Measurements from ENCODE around the gene PKN1. TPM values are rescaled to one million over a fixed set of nuclear protein-coding genes. Genes with fewer than 3 reads are reported as not detected.

Gene PKN1
- total RNA-seq, 2 experiments from 2014 or later = 244 to 265 TPM

DNA sequence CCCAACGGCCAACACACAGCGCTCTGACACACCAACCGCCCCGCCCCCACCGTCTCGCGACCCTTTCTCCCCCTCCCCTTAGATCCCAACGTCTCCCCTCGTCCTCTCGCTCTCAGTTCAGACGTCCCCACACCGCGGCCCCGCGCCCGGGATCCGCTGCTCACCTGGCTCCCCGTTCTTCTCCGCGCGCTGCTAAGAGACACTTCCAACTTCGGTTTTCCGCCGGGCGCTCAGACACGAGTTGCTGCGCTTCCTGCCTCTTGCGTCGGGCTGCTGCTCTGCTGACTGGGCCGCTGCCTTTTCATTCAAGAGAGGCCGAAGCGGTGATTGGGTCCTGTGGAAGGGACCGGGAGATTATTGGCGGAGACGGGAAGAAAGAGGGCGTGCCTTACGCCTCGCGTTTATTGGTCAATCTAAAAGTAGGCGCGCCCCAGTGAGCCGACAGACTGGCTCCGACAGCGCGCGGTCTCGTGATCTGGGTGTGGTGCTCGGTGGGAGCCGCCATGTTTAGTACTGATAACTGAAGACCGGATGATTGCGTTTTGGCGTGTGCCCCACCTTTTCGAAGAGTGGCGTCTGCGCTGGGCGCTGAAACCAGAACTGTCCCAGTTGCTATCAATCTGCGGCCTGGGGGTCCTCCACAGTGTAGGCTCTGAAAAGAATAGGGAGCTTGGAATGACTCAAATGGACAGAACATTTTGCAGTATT is 13.8 kb upstream of the PKN1 start, which contains the start of gene DDX39A:
DDX39A (minus strand) TSS at position 236 of the 708 bp plus-strand sequence. CDS start 6,121 bp downstream, outside the sequence.
- POLR2A ChIA-PET = interaction anchor here (0.8 to 3.6 kb wide), 10 partner anchors 10 to 283 kb away, joined by 3 to 32 read pairs (median 4); partner anchors contain the start of genes ADGRE5 and ASF1B
- ATAC-seq (ENCODE audit: low read depth) (peak; percentile 94), DNase-seq (peak; percentile 90)
- Mint-ChIP-seq H3K4me3 (peak within 1 kb of the TSS; percentile 97), H3K9me3 (peaks cover 1% of the 10 kb centered on the region), H3K36me3 (peaks cover 20% of the 10 kb centered on the region), H3K27ac (peak within 1 kb of the TSS; percentile 99), H3K4me1 (peaks cover 30% of the 10 kb centered on the region), H3K27me3 (no peaks in the 10 kb centered on the region)

DNA sequence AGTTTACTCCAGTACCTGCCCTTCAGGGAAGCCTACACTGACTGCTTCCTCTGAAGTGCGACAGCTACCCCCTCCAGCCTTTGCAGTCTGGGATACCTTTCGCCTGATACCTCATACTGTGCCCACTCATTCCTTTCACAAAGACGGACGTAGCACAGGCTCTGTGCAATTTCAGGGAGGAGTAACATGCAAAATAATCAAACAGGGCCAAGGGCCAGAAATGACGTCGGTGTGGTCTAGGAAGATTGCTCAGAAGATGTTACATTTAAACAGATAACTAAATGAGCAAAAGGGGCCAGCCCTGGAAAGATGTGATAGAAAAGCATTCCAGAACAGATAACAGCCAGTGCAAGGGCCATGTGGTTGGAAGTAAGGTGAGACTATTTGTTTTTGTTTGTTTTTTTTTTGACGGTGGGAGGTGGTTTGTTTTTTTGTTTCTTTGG is 7.4 kb upstream of the PKN1 start:
- peaks cover 5% of the 10 kb centered on the region for H3K27me3 Mint-ChIP-seq
- no peak overlapping the region for H3K4me3 Mint-ChIP-seq
- H3K36me3 Mint-ChIP-seq = no peaks in the 10 kb centered on the region
- no peak for DNase-seq
- peaks cover 3% of the 10 kb centered on the region for H3K4me1 Mint-ChIP-seq
- no peak for ATAC-seq (ENCODE audit: low read depth)
- POLR2A ChIA-PET = interaction anchor here (1.6 kb wide), 1 partner anchor 289 kb away, joined by 7 read pairs; the partner anchor contains the start of gene ASF1B
- no peaks in the 10 kb centered on the region for H3K9me3 Mint-ChIP-seq
- H3K27ac Mint-ChIP-seq = no peak overlapping the region

DNA sequence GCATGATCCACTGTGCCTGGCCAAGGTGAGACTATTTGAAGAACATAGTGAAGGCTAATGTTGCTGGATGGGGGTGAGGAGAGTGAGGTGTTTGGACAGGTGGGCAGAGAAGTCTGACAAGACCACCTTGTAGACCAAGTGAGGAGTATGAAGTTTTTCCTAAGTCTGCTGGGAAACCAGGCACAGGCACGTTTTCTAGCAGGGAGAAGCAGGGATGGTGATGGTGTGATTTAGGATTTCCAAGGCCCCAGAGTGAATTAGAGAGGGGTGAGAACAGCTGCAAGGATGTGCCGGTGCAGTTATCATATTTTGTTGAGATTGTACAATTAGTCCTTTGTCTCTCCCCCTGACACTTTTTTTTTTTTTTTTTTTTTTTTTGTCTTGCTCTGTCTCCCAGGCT is 5.6 kb upstream of the PKN1 start:
- ATAC-seq (ENCODE audit: low read depth) (no peak), DNase-seq (no peak)
- no peak overlapping the region for H3K27ac Mint-ChIP-seq
- POLR2A ChIA-PET = interaction anchor here (0.8 to 1.1 kb wide), 2 partner anchors 22 to 69 kb away, joined by 3 read pairs; partner anchors contain the start of gene GIPC1
- no peak overlapping the region for H3K4me3 Mint-ChIP-seq
- no peaks in the 10 kb centered on the region for H3K36me3 Mint-ChIP-seq
- H3K4me1 Mint-ChIP-seq = peaks cover 13% of the 10 kb centered on the region
- H3K9me3 Mint-ChIP-seq = no peaks in the 10 kb centered on the region
- H3K27me3 Mint-ChIP-seq = peaks cover 16% of the 10 kb centered on the region

DNA sequence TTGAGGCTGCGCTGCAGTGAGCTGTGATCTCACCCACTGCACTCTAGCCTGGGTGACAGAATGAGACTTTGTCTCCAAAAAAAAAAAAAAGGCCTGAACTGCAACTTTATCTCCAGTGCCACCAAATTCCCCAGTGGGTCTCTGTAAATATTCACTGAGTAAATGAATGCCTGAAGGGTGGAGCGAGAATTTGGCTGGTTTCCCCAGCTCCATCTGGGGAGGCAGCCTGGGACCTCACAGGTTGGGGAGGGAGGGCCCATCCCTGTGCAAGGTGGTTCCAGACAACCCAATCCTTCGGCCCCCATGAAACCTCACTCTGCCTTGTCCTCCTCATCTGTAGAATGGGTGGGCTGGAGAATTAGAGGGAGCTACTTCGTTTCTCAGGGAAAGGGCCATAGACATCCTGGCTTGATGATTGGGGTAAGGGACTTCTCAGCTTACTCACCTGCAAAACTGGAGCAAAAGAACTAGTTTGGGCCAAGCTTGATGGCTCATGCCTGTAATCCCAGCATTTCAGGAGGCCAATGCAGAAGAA is 4.2 kb upstream of the PKN1 start:
- Mint-ChIP-seq H3K9me3 (no peaks in the 10 kb centered on the region), H3K4me1 (peaks cover 15% of the 10 kb centered on the region), H3K27ac (no peak overlapping the region), H3K4me3 (no peak overlapping the region), H3K36me3 (no peaks in the 10 kb centered on the region), H3K27me3 (peaks cover 16% of the 10 kb centered on the region)
- ATAC-seq (ENCODE audit: low read depth) = no peak
- POLR2A ChIA-PET = interaction anchor here (0.6 to 1.2 kb wide), 4 partner anchors 9 to 44 kb away, joined by 3 to 5 read pairs (median 4); no protein-coding TSS in a partner anchor
- DNase-seq = no peak

DNA sequence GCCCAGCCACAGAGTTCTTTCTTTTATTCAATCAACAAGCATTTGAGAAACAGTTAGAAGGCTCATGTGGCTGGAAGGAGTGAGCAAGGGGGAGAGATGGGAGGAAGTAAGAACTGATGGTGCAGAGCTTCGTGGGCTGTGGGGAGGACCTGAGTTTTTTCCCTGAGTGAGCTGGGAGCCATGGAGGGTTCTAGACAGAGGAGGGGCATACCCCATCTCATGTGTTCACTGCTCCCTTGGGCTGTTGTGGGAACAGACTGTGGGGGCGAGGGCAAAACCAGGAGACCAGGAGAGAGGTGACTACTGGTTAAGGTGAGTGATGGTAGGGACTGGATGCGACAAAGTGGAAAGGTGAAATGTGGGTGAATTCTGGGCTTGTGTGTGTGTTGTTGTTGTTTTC is 2.4 kb upstream of the PKN1 start:
- POLR2A ChIA-PET = no interaction called here
- DNase-seq (no peak), ATAC-seq (ENCODE audit: low read depth) (no peak)
- Mint-ChIP-seq H3K4me1 (peaks cover 27% of the 10 kb centered on the region), H3K36me3 (peaks cover 5% of the 10 kb centered on the region), H3K9me3 (no peaks in the 10 kb centered on the region), H3K4me3 (peak overlapping the region; percentile 39), H3K27me3 (peaks cover 16% of the 10 kb centered on the region), H3K27ac (no peak overlapping the region)

DNA sequence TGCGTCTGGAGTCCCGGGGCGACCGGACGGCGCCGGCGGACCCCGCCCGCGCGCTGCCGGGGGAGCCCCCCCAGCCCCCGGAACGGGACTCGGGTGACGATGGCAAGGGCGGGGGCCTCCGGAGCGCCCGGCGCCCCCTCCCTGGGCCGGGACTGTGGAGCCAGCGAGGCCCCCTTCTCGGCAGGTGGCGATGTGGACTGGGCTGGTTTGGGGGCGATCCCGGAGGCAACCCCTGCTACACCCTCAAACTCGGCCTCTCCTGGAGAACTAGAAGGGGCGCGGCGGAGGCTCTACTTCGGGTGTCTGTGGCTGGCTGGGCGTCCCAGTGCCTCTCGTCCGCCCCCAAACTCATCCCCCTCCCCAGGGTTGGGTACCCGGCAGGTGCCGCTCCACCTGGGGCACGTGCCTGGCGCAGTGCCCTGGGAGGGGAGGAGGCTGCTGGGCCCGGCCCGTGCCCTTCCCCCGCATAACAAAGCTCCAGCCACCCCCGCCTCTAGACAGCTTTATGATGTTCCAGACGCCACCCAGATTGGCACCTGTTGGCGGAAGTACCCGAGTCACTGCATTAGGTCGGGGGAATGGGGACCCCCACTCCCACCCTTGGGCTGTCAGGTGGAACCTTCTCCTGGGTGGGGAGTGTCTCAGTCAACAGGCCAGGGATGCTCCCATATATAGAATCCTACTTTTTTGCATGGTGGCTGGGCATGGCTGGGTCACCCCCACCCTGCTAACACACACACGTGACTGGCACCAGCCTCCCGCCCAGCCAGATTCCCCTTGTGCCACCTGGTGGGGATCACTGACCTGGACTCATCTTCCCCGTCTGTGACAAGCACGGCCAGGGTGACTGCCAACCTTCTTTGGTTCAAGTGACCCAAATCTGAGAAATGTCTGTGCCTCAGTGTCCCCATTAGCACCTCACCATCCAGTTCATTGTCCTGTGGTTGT is 722 bp downstream of the PKN1 start:
- DNase-seq (peak; percentile 61), ATAC-seq (ENCODE audit: low read depth) (peak; percentile 27)
- H3K36me3 Mint-ChIP-seq = peaks cover 7% of the 10 kb centered on the region
- no peaks in the 10 kb centered on the region for H3K9me3 Mint-ChIP-seq
- H3K4me1 Mint-ChIP-seq = peaks cover 39% of the 10 kb centered on the region
- peak overlapping the region; percentile 75 for H3K27ac Mint-ChIP-seq
- H3K27me3 Mint-ChIP-seq = peaks cover 13% of the 10 kb centered on the region
- POLR2A ChIA-PET = interaction anchor here (1.0 kb wide), 2 partner anchors 14 to 85 kb away, joined by 3 to 4 read pairs; partner anchors contain the start of gene DNAJB1
- H3K4me3 Mint-ChIP-seq = peak overlapping the region; percentile 80

DNA sequence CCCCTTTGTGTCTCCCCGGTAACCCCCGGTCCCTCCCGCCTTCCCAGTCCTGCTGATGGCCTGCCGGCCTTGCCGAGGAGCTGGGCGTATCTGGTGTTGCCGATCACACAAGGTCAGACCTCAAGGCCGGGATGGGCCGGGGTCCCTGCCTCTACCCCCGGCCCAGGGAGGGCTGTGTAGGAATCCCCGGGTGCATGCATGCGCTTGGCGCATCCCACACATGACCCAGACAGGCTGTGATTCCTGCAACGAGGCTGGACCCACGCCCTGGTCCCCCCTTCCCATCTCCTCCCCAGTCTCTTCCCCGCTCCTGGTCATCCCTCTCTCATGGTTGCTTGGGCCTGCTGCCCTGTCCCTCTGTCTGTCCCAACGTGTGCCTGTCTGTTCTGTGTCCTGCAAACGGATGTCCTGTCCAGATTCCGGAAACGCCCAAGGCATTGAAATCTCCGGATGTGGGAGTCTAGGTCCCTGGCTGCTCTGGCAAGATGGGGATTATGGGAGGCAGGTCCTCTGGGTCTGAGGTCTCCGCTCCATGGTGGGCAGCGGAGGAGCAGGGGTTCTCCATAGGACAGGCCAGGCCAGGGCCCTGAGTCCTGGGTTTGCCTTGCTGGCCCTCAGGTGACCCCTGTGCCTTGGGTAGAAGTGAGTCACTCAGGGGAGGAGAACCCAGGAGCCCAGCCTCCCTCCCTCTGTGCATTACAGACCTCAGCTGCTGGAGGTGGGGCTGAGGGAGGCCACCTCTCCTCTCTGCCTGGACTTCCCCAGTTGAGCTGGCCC is 1.6 kb downstream of the PKN1 start:
- no peaks in the 10 kb centered on the region for H3K9me3 Mint-ChIP-seq
- H3K27me3 Mint-ChIP-seq = peaks cover 13% of the 10 kb centered on the region
- POLR2A ChIA-PET = no interaction called here
- H3K36me3 Mint-ChIP-seq = peaks cover 9% of the 10 kb centered on the region
- H3K4me1 Mint-ChIP-seq = peaks cover 46% of the 10 kb centered on the region
- peak overlapping the region; percentile 83 for H3K27ac Mint-ChIP-seq
- ATAC-seq (ENCODE audit: low read depth) = peak; percentile 37
- peak; percentile 39 for DNase-seq
- H3K4me3 Mint-ChIP-seq = peak overlapping the region; percentile 80

DNA sequence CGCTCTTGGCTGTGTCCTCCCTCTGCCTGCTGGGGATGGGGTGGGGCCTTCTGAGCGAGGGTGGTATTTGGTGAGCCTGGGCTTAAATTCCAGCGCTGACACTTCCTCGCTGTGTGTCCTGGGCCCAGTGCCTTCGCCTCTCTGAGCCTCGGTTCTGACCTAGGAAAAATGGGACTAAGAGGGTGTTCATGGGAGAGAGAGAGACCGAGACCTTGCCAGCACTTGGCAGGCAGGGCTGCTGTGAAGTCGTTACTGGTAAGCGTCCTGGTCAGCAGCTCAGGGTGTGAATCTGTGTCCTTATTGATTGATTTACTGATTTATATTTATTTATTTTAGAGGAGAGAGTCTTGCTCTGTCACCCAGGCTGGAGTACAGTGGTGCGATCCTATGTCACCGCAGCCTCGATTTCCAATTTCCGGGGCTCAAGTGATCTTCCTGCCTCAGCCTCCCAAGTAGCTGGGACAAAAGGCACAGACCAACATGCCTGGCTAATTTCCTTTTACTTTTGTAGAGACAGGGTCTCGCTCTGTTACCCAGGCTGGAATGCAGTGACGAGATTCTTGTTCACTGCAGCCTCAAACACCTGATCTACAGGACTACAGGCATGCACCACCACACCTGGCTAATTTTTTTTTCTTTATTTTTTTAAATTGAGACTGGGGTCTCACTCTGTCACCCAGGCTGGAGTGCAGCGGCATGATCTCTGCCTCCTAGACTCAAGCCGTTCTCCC is 2.4 kb downstream of the PKN1 start:
- Mint-ChIP-seq H3K4me1 (peaks cover 49% of the 10 kb centered on the region), H3K36me3 (peaks cover 14% of the 10 kb centered on the region), H3K4me3 (peak overlapping the region; percentile 80), H3K9me3 (no peaks in the 10 kb centered on the region), H3K27ac (peak overlapping the region; percentile 83), H3K27me3 (peaks cover 13% of the 10 kb centered on the region)
- ATAC-seq (ENCODE audit: low read depth) (no peak), DNase-seq (no peak)
- POLR2A ChIA-PET = no interaction called here

DNA sequence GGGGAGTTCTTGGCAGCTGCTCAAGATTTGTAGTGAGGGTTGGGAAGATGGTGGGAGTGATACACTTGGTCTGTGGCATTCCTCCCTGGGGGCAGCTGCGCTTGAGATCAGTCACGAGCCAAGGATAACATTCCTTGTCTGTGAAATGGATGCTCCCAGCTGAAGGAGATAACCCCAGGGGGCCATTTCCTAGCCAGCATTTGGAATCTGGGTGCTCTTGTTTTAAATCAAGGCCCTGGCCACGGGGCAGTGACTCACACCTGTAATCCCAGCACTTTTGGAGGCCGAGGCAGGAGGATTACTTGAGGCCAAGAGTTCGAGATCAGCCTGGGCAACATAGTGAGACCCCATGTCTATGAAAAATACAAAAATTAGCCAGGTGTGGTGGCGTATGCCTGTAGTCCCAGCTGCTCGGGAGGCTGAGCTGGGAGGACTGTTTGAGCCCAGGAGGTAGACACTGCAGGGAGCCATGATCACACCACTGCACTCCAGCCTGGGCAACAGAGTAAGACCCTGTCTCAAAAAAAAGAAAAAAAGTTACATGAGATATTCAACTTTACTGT is 4.6 kb downstream of the PKN1 start:
- Mint-ChIP-seq H3K27ac (peak overlapping the region; percentile 54), H3K36me3 (peaks cover 21% of the 10 kb centered on the region), H3K9me3 (no peaks in the 10 kb centered on the region), H3K4me3 (no peak overlapping the region), H3K4me1 (peaks cover 42% of the 10 kb centered on the region), H3K27me3 (no peaks in the 10 kb centered on the region)
- no peak for ATAC-seq (ENCODE audit: low read depth)
- DNase-seq = no peak
- POLR2A ChIA-PET = interaction anchor here (0.6 to 2.3 kb wide), 5 partner anchors 9 to 321 kb away, joined by 3 to 8 read pairs (median 5); no protein-coding TSS in a partner anchor

DNA sequence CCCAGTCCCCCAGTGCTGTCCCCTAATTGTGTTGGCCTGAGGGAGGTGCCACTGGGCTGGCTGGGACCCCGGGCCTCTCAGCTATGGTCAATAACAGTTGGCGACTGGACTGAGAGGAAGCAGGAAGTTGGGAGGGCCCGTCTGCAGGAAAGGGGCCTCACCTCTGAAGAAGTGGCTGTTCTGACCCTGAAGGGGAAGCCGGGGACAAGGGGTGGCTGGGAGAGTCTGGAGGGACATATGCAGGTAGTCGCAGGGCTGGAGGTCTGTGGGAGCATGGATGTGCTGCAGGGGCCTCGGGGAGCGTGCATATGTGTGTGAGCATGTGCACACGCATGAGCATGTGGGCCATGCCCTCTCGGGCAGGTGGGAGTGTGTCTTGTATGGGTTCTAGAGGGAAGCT is 5.9 kb downstream of the PKN1 start:
- peak overlapping the region; percentile 88 for H3K27ac Mint-ChIP-seq
- no peak for ATAC-seq (ENCODE audit: low read depth)
- H3K36me3 Mint-ChIP-seq = peaks cover 32% of the 10 kb centered on the region
- POLR2A ChIA-PET = interaction anchor here (0.7 to 2.3 kb wide), 7 partner anchors 21 to 444 kb away, joined by 3 to 8 read pairs (median 3); partner anchors contain the start of gene DNAJB1
- peak overlapping the region; percentile 96 for H3K4me3 Mint-ChIP-seq
- H3K27me3 Mint-ChIP-seq = no peaks in the 10 kb centered on the region
- no peak for DNase-seq
- H3K9me3 Mint-ChIP-seq = no peaks in the 10 kb centered on the region
- H3K4me1 Mint-ChIP-seq = peaks cover 43% of the 10 kb centered on the region

DNA sequence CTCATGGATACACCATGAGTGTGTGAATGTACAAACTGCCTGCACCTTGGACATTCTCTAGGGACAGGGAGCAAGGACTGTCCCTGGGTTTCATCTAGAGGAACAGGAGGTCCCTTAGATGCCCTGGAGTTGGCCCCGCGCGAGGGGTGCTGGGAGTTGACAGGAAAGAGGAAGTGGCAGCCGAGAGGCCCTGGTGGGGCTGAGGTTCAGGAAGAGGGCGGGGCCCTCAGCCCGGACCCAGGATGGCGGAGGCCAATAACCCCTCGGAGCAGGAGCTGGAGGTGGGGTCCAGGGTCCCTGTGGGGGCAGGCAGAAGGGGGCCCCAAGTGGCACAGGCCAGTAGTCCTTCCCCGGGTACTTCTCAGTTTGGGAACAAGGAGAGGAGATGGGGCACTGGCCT is 6.9 kb downstream of the PKN1 start:
- no peaks in the 10 kb centered on the region for H3K27me3 Mint-ChIP-seq
- no peaks in the 10 kb centered on the region for H3K9me3 Mint-ChIP-seq
- peak; percentile 99 for ATAC-seq (ENCODE audit: low read depth)

More for the DNA sequence above, 6.9 kb downstream of the PKN1 start:
- peak overlapping the region; percentile 96 for H3K4me3 Mint-ChIP-seq
- peak overlapping the region; percentile 89 for H3K27ac Mint-ChIP-seq
- peaks cover 34% of the 10 kb centered on the region for H3K36me3 Mint-ChIP-seq
- H3K4me1 Mint-ChIP-seq = peaks cover 37% of the 10 kb centered on the region
- POLR2A ChIA-PET = interaction anchor here (0.9 to 1.5 kb wide), 3 partner anchors 26 to 78 kb away, joined by 3 read pairs; partner anchors contain the start of genes ADGRE5 and DNAJB1
- peak; percentile 86 for DNase-seq
